Left lung (tissue), 10 donors: ENCODE data around the gene FAM149A. TPM values are rescaled to one million over a fixed set of nuclear protein-coding genes. Genes with fewer than 3 reads are reported as not detected.

ENCODE experiments used
- ATAC-seq: fragments of 200-7000 bp; cut with Tn5 transposase; one replicate; pipeline ENCODE4 v1.9.1; 2020; ENCODE audit warnings: moderate library complexity
- DNase-seq, 4 donors: peaks; one replicate each; pipeline ENCODE4 v3.0.0-alpha.2; 2013 to 2020
- H3K27ac ChIP-seq, 2 donors: fragments of 200-600 bp; sonication (generic) in 1 of 2; one replicate each; pipeline versions ENCODE4 v1.5.0 to v1.8.0; 2020 to 2021
- H3K27me3 ChIP-seq, 2 donors: fragments of 200-600 bp; sonication (generic) in 1 of 2; one replicate each; pipeline versions ENCODE4 v1.5.0 to v1.8.0; 2020 to 2021
- H3K36me3 ChIP-seq, 2 donors: fragments of 200-600 bp; sonication (generic) in 1 of 2; one replicate each; pipeline versions ENCODE4 v1.5.0 to v1.8.0; 2020 to 2021
- H3K4me1 ChIP-seq, 2 donors: fragments of 200-600 bp; one replicate each; pipeline ENCODE4 v1.8.0; 2021
- H3K4me3 ChIP-seq, 2 donors: fragments of 200-600 bp; sonication (generic) in 1 of 2; one replicate each; pipeline versions ENCODE4 v1.5.0 to v1.8.0; 2020 to 2021; ENCODE audit warnings: mild to moderate bottlenecking in 1 of 2
- H3K9me3 ChIP-seq, 2 donors: fragments of 200-600 bp; sonication (generic) in 1 of 2; one replicate each; pipeline versions ENCODE4 v1.5.0 to v1.8.0; 2020 to 2021
- intact Hi-C, 2 donors: fragments of 100-400 bp; cut with DNase I; formaldehyde crosslinking; loops; one replicate each; pipeline versions ENCODE4 v1.11.2 to v1.14.2; 2022
- polyA plus RNA-seq, 6 donors: library from polyadenylated mRNA; unstranded; fragments of 120-200 nt; gene quantifications; one replicate each; pipeline ENCODE4 v1.2.1, GENCODE V29; 2013; ENCODE audit not compliant: insufficient read length in 6 of 6
- total RNA-seq, 2 donors: library from RNA; stranded (reverse); fragmentation: NEBNext Ultra II Directional; extraction: Animal tissue kit (Norgen Biotek cat#: 25700); gene quantifications; one replicate each; pipeline ENCODE4 v1.2.1, GENCODE V29; 2021
- TF ChIP-seq, protein P1 (sequence below), 2 donors: fragments of 200-600 bp; sonication (generic) in 1 of 2; IDR thresholded peaks; one replicate each; pipeline versions ENCODE4 v1.5.0 to v1.8.0; 2021; ENCODE audit warnings: antibody characterized with exemption in 2 of 2
- donor health status: DM: no; HTN: yes; CAD: no.
- donor health status: DM: no; HTN: no; CAD: no.

Gene FAM149A
- total and polyA plus RNA-seq, 8 donors = 10.1 to 30.1 (median 21.2) TPM

DNA sequence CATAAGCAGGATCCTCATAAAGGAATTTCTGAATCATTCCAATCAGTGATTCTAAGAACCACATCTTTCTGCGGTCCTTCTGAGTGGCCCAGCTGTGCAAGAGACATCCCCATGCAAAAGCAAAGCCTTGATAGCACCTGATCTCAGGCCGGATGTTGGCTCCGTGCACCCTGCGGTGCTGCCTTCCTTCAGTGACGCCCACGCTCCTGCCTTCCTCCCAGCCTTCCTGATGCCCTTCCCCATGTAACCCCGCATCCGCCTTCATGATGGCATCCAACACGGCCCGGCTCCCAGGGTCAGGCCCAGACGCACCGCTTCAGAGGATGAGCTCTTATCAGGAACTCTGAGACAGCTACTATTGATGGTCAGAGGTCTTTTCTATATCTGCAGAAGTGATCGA lies 66.5 kb downstream of the FAM149A start:
- ATAC-seq (no peak), DNase-seq (no peak)
- Histone ChIP-seq H3K27ac (no peak overlapping the region), H3K4me1 (no peaks in the 10 kb centered on the region), H3K4me3 (no peak overlapping the region), H3K27me3 (no peaks in the 10 kb centered on the region), H3K9me3 (no peaks in the 10 kb centered on the region), H3K36me3 (no peaks in the 10 kb centered on the region)
- TF ChIP-seq, protein P1, sequence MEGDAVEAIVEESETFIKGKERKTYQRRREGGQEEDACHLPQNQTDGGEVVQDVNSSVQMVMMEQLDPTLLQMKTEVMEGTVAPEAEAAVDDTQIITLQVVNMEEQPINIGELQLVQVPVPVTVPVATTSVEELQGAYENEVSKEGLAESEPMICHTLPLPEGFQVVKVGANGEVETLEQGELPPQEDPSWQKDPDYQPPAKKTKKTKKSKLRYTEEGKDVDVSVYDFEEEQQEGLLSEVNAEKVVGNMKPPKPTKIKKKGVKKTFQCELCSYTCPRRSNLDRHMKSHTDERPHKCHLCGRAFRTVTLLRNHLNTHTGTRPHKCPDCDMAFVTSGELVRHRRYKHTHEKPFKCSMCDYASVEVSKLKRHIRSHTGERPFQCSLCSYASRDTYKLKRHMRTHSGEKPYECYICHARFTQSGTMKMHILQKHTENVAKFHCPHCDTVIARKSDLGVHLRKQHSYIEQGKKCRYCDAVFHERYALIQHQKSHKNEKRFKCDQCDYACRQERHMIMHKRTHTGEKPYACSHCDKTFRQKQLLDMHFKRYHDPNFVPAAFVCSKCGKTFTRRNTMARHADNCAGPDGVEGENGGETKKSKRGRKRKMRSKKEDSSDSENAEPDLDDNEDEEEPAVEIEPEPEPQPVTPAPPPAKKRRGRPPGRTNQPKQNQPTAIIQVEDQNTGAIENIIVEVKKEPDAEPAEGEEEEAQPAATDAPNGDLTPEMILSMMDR (IDR thresholded peaks at IDR 0.05) = no peak
- intact Hi-C loops = no loop called here

DNA sequence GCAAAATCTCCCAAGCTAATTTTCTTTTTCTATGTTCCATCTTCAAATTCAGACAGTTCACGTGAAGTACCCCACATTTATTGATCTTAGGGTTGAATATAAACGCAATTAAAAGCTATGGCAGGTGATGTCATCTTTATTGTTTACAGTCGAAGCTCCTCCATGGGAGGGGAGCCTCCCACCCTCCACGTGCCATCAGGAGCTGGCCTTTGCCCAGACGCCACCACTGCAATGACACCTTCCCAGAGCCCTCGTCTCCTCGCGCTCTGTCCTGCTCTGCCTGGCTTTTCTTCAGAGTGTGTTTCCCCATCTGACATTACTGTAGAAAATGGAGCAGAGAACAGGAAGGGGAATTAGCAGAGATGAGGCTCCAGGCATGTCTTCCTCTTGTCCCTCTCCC lies 68.0 kb downstream of the FAM149A start:
- DNase-seq (no peak), ATAC-seq (no peak)
- H3K9me3 ChIP-seq = no peaks in the 10 kb centered on the region
- H3K36me3 ChIP-seq = no peaks in the 10 kb centered on the region
- intact Hi-C loops = no loop called here
- H3K27me3 ChIP-seq = no peaks in the 10 kb centered on the region
- no peak overlapping the region for H3K27ac ChIP-seq
- no peak overlapping the region for H3K4me3 ChIP-seq
- H3K4me1 ChIP-seq = no peaks in the 10 kb centered on the region
- TF ChIP-seq, protein P1 (IDR thresholded peaks at IDR 0.05) = no peak

DNA sequence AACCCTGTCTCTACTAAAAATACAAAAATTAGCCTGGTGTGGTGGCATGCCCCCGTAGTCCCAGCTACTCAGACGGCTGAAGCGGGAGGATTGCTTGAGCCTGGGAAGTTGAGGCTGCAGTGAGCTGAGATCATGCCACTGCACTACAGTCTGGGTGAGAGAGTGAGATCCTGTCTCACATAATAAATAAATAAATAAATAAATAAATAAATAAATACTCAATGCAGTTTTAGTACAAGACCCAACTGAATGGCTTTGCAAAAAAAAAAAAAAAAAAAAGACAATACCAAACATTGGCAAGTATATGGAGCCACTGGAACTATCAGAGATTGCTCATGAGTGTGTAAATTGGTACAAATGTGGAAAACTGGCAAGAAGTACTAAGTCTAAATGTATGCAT lies 83.6 kb downstream of the FAM149A start:
- TF ChIP-seq, protein P1 (IDR thresholded peaks at IDR 0.05) = no peak
- Histone ChIP-seq H3K27me3 (peaks cover 0 to 17% of the 10 kb centered on the region in 2 donors), H3K36me3 (no peaks in the 10 kb centered on the region), H3K9me3 (no peaks in the 10 kb centered on the region), H3K4me3 (no peak overlapping the region), H3K4me1 (peaks cover 0 to 21% of the 10 kb centered on the region in 2 donors), H3K27ac (no peak overlapping the region)
- ATAC-seq (no peak), DNase-seq (no peak)
- intact Hi-C loops = no loop called here

DNA sequence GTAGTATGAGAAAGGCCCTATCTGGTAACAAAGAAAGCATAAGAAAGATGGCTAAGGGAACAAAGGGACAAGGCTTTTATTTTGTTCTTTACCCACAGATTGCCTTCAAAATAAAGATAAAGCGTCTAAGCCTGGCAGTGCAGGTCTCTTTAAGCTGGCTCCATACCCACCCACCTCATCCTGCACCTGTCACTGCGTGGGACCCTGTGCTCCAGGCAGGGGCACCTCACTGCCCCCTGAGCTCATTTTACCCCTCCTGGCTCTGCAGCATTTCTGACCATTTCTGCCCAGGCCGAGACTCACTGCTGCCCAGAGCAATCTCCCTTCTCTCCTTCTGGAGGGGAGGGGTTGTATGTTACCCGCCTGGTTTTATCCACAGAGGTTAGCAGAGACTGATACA lies 85.2 kb downstream of the FAM149A start:
- intact Hi-C loops = no loop called here
- H3K27me3 ChIP-seq = peaks cover 0 to 17% of the 10 kb centered on the region in 2 donors
- no peaks in the 10 kb centered on the region for H3K36me3 ChIP-seq
- H3K27ac ChIP-seq = no peak overlapping the region
- ATAC-seq = no peak
- TF ChIP-seq, protein P1 (IDR thresholded peaks at IDR 0.05) = no peak
- peaks cover 0 to 21% of the 10 kb centered on the region in 2 donors for H3K4me1 ChIP-seq
- DNase-seq = no peak
- H3K9me3 ChIP-seq = no peaks in the 10 kb centered on the region
- H3K4me3 ChIP-seq = no peak overlapping the region

DNA sequence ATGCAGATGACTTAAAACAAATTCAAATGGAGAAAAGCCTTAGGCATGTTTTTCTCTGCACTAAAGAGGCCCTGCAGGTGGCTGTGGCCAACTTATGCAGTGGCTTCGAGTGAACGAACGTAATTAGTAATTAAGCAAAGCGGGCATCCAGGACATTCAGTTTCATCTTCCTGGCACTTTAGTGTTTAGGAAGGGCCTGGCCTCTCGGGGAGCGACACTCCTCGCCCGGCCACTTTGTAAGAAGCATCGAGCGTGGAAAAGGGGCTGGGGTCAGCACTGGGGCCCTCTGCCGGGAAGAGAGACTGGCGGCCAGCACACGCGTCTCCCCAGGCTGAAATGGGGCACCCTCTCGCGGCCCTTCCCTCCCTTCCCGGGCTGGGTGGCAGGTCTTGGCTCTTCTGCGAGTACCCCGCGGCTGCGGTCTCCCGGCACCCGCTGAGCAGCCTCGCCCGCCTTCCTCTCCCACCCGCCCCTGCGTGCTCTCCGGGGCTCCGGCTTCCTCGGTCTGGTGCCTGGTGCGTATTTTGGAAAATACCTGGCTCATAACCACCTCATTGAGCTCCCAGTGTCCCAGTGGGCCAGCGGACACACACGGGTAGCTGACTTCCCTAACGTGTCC lies 86.2 kb downstream of the FAM149A start:
- peak in 2 of 4 donors; percentile 44 to 84 for DNase-seq
- Histone ChIP-seq H3K9me3 (no peaks in the 10 kb centered on the region), H3K27me3 (peaks cover 0 to 17% of the 10 kb centered on the region in 2 donors), H3K4me3 (peak overlapping the region; percentile 83 to 86), H3K36me3 (no peaks in the 10 kb centered on the region), H3K27ac (peak overlapping the region; percentile 92 to 96), H3K4me1 (peaks cover 0 to 21% of the 10 kb centered on the region in 2 donors)
- TF ChIP-seq, protein P1 (IDR thresholded peaks at IDR 0.05) = no peak
- intact Hi-C loops = no loop called here
- peak; percentile 54 for ATAC-seq
